ENCODE measurements around the gene BIK.

The BIK gene

DNA sequence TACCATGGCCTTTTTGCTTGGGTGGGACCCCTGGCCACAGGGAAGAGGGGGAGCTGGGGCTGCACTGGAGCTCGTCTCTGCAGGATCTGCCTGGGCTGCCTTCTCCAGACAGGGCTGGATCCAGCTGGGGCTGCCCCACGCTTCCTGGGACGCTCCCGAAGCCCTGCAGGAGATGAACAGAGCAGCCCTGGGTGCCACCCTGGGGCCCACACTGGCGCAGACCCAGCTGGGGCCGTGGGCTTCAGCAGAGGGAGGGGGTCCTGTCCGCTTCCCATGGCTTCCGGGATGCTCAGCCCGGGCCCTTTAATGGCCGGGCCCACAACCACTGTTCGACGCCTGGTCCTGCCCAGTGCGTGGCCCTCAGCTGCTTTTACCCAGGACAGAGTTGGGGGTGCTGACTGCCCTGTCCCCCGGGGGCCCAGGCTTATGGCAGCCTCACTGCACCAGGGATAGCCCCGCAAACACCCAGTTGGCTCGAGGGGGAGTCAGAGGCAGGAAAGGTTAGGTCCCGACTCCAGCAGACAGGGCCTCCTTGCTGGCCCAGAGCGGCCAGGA, 52.8 kb downstream of the BIK start:
- DNase-seq, result no peak

DNA sequence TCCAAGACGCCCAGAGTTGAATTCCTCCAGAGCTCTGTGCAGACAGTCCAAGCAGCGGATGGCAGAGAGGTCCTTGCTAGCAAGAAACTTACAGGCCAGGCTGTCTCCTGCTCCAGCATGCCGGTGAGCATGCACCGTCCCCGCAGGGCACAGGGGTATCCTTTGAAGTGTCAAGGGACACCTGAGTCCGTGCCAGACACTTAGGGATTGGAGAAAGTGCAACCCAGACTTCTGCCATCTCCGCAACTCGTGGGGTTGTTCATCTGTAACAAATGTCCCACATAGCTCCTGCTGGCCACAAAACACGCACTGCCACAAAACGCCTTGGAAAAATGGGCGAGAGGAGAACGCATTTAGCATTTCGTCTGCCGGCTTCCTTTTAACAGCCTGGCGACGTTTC, 54.1 kb downstream of the BIK start:
- no peak for DNase-seq

DNA sequence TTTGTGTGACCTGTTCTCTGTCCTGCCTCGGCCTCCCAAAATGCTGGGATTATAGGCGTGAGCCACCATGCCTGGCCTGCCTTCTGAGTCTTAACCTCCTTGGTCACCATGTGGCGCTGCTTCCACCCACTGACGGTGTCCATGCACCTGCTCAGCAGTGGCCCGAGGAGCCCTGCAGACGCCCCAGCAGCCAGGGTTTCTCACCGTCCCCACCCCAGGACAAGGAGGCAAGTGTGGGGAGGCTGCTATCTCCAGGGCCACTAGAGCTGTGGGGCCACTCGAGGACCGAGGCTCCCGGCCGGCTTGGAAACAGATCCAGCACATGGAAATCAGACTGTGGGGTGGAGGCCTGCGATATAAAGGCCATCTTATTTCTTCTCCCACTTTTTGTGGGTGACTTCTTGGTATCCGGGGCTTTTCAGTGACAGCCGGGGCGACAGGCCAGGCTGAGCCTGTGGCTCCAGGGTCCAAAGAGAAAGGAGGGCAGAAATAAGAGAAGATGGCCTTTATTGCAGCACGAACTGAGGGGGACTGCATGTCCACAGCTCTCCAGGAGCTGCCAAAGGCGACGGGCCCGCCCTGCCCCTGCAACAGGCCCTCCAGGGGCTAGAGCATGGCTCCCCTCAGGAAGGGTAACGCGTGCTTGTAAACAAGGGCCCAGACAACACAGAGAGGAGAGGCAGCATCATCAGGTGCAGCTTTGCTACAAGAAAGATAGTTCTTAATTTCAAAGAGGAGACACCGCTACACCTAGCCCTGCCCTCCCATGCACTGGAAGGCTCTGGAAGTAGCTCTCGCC, 55.8 kb downstream of the BIK start:
- no peak for DNase-seq

DNA sequence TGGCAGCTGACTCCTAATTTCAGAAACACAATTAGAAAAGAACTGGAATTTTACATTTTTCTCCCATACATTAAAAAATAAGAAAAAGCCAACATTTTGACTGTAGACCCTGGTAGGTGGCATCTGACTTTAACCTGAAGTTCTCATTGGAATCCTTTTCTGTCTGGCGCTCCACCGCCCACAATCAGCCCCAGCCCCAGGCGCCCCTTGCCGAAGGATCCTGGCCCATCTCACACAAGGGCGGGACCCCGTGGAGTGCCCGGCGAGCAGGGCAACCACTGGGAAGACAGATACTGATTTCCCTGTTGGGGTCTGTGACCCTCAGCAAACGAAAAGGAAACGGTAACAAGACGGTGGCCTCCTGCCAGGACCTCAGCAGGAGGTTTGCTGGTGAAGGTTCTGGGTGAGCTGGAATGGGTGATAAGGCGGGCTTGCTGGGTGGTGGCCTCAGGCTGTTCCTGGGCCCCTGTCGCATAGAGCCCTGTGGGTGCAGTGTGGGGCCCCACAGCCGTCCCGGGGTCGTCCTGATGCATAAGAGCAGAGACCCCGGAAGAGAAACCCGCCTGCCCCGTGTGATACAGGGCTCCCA, 56.5 kb downstream of the BIK start:
- no peak for DNase-seq

DNA sequence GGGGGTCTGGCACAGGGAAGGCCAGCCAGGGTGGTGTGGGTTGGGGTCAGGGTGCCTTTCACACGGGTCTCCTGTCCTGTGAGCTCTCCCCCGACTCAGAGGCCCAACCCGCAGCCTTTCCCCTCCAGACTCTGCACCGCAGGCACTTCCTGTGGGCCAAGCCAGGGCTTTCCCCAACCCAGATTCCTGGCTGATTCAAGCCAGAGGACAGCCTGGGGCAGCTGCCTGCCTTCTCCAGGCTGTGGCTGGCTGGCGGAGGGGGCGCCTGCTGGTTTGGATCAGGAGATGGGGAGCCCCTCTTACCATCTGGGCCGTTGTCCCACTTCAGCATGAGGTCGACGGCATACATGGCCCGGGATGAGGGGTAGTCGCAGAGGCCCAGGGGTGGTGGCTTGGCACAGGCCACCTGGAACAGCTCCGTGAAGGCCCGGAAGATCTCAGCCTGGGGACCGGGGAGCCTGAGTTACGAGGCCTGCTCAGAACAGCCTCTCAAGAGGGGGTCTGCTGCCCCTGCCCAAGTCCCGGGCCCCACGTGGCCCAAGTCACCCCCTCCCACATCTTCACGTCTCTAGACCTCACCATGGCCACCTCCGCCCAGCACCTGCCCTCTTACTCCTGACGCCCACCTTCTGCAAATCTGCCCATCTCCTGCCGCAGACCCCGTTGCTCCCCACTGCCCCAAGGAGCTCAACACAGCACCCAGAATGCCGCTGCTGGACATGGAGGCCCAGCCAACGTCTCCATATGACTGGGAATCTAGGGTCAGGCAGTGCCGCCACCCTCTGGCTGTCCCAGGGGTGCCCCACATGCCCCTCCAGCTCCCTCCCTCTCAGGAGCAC, 58.1 kb downstream of the BIK start:
- no peak for DNase-seq

DNA sequence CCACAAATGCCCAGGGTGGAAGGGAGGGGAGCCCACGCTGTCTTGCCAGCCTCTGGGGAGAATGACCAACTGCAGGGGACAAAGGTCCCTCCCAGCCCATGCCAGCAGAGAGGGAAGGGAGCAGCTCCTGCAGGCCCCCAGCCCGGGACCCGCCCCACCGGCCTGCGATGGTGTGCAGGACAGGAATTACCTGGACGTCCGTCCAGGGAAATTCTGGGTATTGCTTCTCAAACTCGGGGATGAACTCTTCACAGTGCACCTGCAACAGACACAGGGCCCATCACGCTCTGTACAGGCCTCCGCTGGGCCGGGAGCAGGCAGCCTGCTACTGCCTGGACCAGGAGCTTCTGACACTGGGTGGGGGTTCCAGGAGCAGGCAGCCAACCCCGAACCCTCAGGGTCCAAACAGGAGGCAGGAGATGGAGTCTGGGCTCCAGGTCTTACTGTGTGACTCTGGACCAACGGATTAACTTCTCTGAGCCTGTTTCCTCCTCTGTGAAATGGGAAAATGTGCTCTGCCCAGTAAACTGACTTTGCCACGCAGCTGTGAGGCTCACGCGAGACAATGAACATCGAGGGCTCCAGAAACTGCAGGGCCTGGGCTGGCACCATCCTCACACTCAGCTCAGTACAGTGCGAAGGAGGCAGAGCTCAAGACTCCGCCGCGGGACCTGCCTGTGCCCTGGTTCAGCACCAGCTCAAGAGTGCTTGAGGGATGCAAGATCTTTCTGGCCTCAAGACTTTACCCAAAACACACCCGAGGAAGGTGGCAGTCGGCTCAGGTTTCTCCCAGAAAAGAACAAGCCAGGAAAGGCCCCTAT, 59.0 kb downstream of the BIK start:
- DNase-seq, result no peak

DNA sequence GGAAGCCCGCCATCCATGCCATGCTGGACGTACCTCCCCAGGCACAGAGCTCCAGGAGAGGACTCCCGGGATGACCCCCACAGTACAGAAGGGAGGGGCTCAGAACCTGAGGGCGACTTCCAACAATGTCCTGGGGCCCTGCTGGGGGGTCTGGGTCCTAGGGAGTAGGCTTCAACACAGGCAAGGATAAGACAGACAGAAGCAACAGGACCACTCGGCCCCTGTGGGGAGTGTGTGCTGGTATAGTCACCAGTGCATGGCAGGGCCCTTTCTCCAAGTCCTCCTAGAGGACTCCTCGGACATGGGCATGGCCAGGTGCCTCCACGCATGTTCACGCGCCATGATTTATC, 59.6 kb downstream of the BIK start:
- no peak for DNase-seq

DNA sequence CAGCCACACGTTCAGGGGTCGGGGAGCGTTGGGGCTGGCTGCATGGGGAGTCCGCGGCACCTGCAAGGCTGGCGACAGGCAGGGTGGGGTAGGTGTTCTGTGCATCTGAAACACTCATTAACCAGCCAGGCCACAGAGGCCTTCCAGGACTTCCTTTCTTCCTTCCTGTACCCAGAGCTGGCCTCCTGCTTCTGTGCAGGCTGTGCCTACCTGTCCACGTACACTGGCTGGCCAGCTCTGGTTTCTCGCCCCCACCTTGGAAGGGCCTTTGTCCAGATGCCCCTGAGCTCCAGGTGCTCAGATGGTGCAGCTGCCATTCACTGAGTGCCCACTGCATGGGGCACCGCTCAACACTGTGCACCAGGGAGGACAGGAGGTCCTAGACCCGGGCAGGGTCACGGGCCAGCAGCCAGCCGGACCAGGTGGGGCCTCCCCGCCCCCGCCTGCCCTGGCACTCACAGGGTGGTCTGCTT, 60.5 kb downstream of the BIK start:
- no peak for DNase-seq

DNA sequence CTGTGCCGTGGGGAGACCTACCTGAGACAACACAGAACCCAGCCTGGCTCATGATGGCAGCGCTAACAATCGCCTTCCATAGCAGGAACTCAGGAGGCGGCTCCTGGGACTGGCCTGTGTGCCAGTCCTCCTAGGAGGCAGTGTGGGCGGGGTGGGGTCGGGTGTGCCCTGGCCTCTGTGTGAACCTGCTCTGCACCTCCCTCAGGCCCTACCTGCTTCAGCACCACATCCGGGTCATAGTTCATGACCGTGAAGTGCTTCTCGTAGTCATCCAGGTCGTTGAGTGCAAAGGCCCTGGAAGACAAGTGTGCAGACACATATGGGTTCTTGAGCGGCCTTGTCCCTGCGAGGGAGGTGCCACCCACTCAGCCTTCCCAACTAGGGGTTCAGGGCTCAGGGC, 61.1 kb downstream of the BIK start:
- no peak for DNase-seq

DNA sequence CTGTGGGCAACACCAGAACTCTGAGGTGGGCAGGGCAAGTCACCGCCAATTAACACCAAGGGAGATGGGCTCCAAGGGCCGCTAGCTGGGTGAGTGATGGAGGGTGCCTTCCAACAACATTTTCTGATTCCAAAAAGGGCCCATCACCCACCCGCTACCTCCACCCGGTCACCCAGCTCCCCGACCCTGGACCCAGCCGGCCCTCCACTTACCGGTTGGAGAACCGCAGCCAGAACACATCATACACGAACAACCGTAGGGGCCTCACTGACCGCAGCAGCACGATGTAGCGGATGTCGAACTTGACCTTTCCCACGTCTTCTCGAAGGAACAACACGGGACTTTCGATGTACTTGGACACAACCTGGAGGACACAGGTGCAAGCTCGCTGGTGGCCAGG, 61.6 kb downstream of the BIK start:
- DNase-seq, result no peak

DNA sequence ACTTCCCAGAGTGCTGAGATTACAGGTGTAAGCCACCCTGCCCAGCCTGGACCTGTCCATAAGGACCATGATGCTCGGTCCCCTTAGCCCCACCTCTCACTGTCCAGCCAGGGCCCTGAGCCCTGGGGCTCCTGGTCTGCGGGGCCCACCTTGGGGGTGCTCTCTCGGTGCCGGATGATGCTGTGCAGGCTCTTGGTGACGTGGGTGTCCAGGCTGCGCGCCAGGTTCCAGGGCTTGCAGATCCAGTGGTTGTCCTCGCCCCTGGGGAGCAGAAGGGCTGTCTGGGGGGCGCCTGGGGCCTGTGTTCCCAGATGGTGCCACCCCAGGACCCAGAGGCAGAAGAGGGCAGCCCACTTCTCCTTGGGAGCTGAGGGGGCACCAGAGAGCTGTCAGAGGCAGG, 63.0 kb downstream of the BIK start:
- no peak for DNase-seq

DNA sequence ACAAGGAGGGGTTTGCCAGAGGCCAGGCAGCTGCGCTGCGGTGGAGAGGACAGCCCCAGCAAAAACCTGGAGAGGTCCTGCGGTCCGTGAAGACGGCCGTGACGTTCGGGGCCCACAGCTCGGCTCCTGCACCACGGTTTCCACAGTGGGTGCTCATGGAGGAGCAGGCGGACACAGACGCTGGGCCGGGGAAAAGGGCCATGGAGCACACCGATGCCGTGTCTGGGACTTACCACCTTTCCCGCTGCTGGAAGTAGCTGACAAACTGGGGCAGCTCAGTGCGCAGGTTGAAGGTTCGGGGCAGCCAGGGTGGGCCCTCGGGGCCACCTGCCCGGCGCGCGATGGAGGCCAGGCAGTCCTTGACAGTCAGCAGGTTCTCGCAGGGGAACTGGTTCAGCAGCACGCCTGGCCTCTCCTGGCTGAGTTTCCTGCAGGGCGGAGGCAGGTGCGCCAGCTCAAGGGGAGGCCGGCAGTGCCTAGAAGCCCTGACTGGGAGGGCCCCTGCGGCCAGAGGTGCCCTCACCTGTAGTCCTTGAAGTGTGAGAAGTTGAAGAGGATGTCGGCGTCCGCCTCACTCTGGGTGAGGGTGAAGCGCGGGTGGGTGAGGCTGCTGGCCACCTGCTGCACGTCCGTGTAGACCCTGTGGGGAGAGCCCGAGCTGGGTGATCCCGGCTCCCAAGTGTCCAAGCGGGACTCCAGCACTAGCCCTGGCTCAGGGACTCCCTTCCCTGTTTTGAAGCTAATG, 63.6 kb downstream of the BIK start:
- no peak for DNase-seq

DNA sequence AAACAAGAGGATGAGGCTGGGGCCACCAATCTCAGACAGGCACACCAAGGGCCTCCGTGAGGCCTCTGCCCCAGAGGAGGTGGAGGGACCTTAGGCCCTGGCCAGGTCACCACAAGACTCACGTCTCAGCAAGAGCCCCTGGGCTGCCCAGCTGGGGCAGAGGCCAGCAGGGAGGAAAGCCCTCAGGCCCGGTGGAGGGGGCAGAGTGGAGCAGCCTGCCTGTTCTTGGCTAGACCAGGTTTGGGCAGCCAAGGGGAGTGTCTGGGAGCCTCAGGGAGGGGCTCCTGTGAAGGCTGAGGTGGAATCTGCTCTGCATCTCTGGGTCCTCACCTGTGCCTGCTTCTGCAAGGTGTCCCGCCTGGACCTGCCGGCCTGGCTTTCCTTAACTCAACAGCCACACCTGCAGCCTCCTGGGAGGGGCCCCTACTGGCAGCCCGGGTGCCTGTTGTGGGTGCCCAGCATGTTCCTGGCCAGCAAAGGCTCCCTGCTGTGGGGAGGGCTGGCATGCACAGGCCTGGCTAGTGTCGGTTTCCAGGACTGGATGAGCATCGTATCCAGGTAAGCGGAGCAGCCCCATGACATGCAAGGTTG, 64.5 kb downstream of the BIK start:
- no peak for DNase-seq

DNA sequence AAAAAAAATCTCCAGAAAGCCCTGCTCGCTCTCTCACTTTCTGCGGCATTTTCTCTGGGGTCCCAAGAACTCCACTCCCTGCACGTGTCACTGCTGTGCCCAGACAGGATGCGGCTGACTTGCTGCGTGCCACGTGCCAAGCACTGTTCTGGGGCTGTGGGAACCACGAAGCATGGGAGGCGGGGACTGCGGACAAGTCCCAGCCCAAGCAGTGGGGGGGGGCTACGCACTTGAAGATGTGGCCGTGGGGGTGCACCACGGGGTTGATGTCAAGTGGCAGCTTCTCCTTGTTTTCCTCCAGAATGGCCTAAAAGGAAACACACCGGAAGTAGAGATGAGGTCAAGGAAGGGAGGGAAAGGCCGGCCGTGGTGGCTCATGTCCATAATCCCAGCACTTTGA, 65.5 kb downstream of the BIK start:
- no peak for DNase-seq

DNA sequence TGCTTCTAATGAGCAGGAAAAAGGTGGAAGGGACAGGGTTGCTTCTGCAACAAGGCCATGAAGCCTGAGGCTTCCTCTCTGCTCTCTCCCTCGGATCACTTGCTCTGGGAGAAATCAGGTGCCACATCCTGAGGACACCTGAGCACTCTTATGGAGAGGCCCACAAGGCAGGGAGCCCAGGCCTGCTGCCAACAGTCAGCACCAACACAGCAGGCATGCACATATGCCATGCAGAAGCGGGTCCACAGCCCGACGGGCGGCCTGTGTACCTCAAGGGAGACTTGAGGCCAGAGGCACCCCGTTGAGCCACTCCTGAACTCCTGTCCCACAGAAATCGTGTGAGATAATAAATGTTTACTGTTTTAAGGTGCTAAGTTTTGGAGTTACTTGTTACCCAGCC, 66.9 kb downstream of the BIK start:
- no peak for DNase-seq
